Vagina (tissue), 2 donors: ENCODE results near the gene AP1G2.

Source experiments
- CTCF ChIP-seq, 3 experiments: fragments of 450-650 bp in 2 of 3; fragments of 200-600 bp in 1 of 3; sonication (generic) in 1 of 3; IDR thresholded peaks; one replicate each; pipeline ENCODE4 v1.5.1; 2017 to 2019; ENCODE audit warnings: antibody characterized with exemption in 3 of 3, mild to moderate bottlenecking in 2 of 3, moderate library complexity in 2 of 3
- POLR2A ChIP-seq, 2 donors: fragments of 450-650 bp; IDR thresholded peaks; one replicate each; pipeline ENCODE4 v1.6.1; 2017; ENCODE audit warnings: antibody characterized with exemption in 2 of 2, mild to moderate bottlenecking in 2 of 2, moderate library complexity in 2 of 2

GRCh38 chr14:23588884-23589598 lies 21.4 kb upstream of the AP1G2 start:
- TF ChIP-seq CTCF (IDR thresholded peaks at IDR 0.05) (peak; percentile 25 to 59 (median 31)), POLR2A (IDR thresholded peaks at IDR 0.05) (no peak)
